Panc1 (cell line): ENCODE measurements around the gene SH3PXD2B. TPM values are rescaled to one million over a fixed set of nuclear protein-coding genes. Genes with fewer than 3 reads are reported as not detected.

Experiments
- ATAC-seq: fragments of 200-7000 bp; cut with Tn5 transposase; 2 replicates; pipeline ENCODE4 v1.9.1; 2020; ENCODE audit warnings: mild to moderate bottlenecking, moderate library complexity
- BruUV-seq: library from RNA; stranded (reverse); fragments of 400-500 nt; replicated peaks from 2 replicates; lab custom pipeline; 2021; lab: Mats Ljungman, UMichigan
- CTCF ChIA-PET: fragments of 300-600 bp; sonication (Branson Sonifier 250); formaldehyde crosslinking; loops from one replicate; lab custom pipeline; 2022; ENCODE audit warnings: antibody characterized with exemption; lab: Charles Lee
- POLR2A ChIA-PET: fragments of 300-600 bp; sonication (Branson Sonifier 250); formaldehyde crosslinking; loops from one replicate; lab custom pipeline; 2022; ENCODE audit warnings: antibody characterized with exemption; lab: Charles Lee
- DNase-seq: peaks from one replicate; pipeline ENCODE4 v3.0.0-alpha.2; 2010; ENCODE audit warnings: low read depth, low spot score
- H3K27ac ChIP-seq: 2 replicates; pipeline ENCODE4 v1.5.1; 2011; ENCODE audit warnings: mild to moderate bottlenecking, low read length, inconsistent platforms
- H3K27me3 ChIP-seq: fragments of 200-500 bp; sonication (Bioruptor generic); 2 replicates; pipeline ENCODE4 v1.6.0; 2014; ENCODE audit warnings: low read length, inconsistent platforms; ENCODE audit not compliant: control insufficient read depth, insufficient read depth
- H3K36me3 ChIP-seq: fragments of 200-500 bp; sonication (Bioruptor generic); 2 replicates; pipeline ENCODE4 v1.5.1; 2014; ENCODE audit warnings: inconsistent platforms, mild to moderate bottlenecking, low read length, moderate library complexity; ENCODE audit not compliant: control insufficient read depth, insufficient read depth
- H3K4me1 ChIP-seq: 2 replicates; pipeline ENCODE4 v1.5.1; 2011; ENCODE audit warnings: inconsistent platforms, mild to moderate bottlenecking, low read length, moderate library complexity; ENCODE audit not compliant: control insufficient read depth, insufficient read depth
- H3K4me3 ChIP-seq, 2 experiments: 2 replicates each; pipeline ENCODE4 v1.5.1; 2011 to 2012; ENCODE audit warnings: low read depth in 2 of 2, low read length in 2 of 2, mild to moderate bottlenecking in 2 of 2, inconsistent platforms in 1 of 2, moderate library complexity in 1 of 2
- H3K9me3 ChIP-seq: fragments of 200-500 bp; sonication (Bioruptor generic); 2 replicates; pipeline ENCODE4 v1.5.1; 2014; ENCODE audit warnings: low read depth, mild to moderate bottlenecking, inconsistent platforms, low read length, moderate library complexity; ENCODE audit not compliant: control insufficient read depth, insufficient read depth
- POLR2AphosphoS5 ChIP-seq: IDR thresholded peaks from 2 replicates; pipeline ENCODE4 v1.6.1; 2012; ENCODE audit warnings: mild to moderate bottlenecking, low read depth, low read length, moderate library complexity
- SIN3A ChIP-seq: IDR thresholded peaks from 2 replicates; pipeline ENCODE4 v1.6.1; 2012; ENCODE audit warnings: low read depth, mild to moderate bottlenecking, low read length, moderate library complexity, borderline replicate concordance; ENCODE audit not compliant: insufficient read depth
- TCF7L2 ChIP-seq: IDR thresholded peaks from 2 replicates; pipeline ENCODE4 v1.6.1; 2011; ENCODE audit warnings: mild to moderate bottlenecking, low read depth, low read length, inconsistent platforms
- in situ Hi-C: cut with HindIII; loops from 2 replicates; pipeline ENCODE4 v1.10.0; 2016; ENCODE audit warnings: low sequenced_read_pairs, low pct_unique_long_range_greater_than_20kb
- intact Hi-C: fragments of 100-400 bp; cut with micrococcal nuclease; formaldehyde crosslinking; loops from one replicate; pipeline ENCODE4 v1.10.0; 2022; ENCODE audit not compliant: unreplicated experiment
- total RNA-seq: library from RNA; stranded (reverse); gene quantifications from one replicate; pipeline ENCODE4 v1.2.1, GENCODE V29; 2021; ENCODE audit not compliant: unreplicated experiment
- TF ChIP-seq, protein P1 (sequence below): fragments of 450-650 bp; IDR thresholded peaks from 2 replicates; pipeline ENCODE4 v1.5.1; 2017; ENCODE audit warnings: mild to moderate bottlenecking
- TF ChIP-seq, protein P2 (sequence below), 2 experiments: IDR thresholded peaks; 2 replicates each; pipeline ENCODE4 v1.6.1; 2011 to 2012; ENCODE audit warnings: low read depth in 2 of 2, control low read depth in 1 of 2, low read length in 1 of 2, mild to moderate bottlenecking in 1 of 2, moderate library complexity in 1 of 2; ENCODE audit not compliant: insufficient read depth in 1 of 2

Gene SH3PXD2B
- total RNA-seq, 1 experiment from 2014 or later = 39.7 TPM

DNA sequence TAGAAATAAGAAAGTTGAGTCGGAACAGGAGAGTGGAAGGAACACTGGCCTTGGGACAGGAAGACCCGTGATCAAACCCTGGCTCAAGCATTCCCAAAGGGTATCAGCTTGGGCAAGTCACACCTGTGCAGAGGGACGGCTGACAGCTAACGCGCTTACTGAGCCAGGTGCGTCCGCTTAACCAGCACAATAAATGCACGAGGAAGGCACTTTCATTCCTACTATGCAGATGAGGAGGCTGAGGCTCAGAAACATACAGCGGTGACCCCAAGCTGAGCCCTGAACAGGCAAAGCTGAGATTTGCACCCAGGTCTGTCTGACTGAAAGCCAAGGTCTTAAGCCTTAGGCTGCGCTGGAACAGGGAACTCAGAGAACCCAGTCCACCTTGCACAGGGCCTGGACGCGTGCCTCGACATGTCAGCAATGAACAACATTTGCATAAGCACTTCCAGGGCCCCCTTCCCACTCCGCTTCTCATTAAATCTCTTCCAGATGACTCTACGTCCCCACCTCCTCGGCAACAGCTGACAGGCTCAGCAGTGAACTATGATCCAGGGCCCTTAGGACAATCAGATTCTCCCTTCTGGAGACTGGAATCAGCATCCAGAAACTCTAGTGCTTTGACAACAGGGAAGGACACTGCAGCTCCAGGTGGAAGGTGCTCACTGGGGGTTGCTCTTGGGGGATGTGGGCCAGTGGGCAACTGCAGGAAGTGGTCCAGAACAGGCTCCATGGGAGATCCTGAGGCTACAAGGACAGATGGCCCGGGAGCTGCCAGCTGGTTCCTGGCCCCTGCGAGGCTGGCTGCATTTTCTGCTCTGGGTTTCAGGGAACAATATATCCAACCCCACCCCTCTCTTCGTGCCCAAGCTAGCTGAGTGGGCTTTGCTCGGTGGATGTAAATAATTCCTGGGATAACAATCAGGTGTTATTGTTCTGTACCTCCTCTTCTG is 35.2 kb downstream of the SH3PXD2B start:
- ChIA-PET CTCF (no interaction called here), POLR2A (no interaction called here)
- ATAC-seq = no peak
- Histone ChIP-seq H3K4me3 (no peak overlapping the region), H3K36me3 (no peaks in the 10 kb centered on the region), H3K4me1 (peaks cover 7% of the 10 kb centered on the region; the same call in 1 of the 2 replicates), H3K27ac (no peak overlapping the region), H3K9me3 (no peaks in the 10 kb centered on the region), H3K27me3 (no peaks in the 10 kb centered on the region)
- intact Hi-C loops = no loop called here
- TF ChIP-seq TCF7L2 (no peak), SIN3A (no peak), POLR2AphosphoS5 (no peak)
- TF ChIP-seq, protein P1, sequence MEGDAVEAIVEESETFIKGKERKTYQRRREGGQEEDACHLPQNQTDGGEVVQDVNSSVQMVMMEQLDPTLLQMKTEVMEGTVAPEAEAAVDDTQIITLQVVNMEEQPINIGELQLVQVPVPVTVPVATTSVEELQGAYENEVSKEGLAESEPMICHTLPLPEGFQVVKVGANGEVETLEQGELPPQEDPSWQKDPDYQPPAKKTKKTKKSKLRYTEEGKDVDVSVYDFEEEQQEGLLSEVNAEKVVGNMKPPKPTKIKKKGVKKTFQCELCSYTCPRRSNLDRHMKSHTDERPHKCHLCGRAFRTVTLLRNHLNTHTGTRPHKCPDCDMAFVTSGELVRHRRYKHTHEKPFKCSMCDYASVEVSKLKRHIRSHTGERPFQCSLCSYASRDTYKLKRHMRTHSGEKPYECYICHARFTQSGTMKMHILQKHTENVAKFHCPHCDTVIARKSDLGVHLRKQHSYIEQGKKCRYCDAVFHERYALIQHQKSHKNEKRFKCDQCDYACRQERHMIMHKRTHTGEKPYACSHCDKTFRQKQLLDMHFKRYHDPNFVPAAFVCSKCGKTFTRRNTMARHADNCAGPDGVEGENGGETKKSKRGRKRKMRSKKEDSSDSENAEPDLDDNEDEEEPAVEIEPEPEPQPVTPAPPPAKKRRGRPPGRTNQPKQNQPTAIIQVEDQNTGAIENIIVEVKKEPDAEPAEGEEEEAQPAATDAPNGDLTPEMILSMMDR = no peak
- TF ChIP-seq, protein P2, sequence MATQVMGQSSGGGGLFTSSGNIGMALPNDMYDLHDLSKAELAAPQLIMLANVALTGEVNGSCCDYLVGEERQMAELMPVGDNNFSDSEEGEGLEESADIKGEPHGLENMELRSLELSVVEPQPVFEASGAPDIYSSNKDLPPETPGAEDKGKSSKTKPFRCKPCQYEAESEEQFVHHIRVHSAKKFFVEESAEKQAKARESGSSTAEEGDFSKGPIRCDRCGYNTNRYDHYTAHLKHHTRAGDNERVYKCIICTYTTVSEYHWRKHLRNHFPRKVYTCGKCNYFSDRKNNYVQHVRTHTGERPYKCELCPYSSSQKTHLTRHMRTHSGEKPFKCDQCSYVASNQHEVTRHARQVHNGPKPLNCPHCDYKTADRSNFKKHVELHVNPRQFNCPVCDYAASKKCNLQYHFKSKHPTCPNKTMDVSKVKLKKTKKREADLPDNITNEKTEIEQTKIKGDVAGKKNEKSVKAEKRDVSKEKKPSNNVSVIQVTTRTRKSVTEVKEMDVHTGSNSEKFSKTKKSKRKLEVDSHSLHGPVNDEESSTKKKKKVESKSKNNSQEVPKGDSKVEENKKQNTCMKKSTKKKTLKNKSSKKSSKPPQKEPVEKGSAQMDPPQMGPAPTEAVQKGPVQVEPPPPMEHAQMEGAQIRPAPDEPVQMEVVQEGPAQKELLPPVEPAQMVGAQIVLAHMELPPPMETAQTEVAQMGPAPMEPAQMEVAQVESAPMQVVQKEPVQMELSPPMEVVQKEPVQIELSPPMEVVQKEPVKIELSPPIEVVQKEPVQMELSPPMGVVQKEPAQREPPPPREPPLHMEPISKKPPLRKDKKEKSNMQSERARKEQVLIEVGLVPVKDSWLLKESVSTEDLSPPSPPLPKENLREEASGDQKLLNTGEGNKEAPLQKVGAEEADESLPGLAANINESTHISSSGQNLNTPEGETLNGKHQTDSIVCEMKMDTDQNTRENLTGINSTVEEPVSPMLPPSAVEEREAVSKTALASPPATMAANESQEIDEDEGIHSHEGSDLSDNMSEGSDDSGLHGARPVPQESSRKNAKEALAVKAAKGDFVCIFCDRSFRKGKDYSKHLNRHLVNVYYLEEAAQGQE (IDR thresholded peaks at IDR 0.05; ENCODE audit: insufficient read depth in 1 of 2, low read depth in 2 of 2, low read length in 1 of 2) = no peak
- in situ Hi-C loops = no loop called here
- DNase-seq = no peak
- no TSS peak for BruUV-seq

DNA sequence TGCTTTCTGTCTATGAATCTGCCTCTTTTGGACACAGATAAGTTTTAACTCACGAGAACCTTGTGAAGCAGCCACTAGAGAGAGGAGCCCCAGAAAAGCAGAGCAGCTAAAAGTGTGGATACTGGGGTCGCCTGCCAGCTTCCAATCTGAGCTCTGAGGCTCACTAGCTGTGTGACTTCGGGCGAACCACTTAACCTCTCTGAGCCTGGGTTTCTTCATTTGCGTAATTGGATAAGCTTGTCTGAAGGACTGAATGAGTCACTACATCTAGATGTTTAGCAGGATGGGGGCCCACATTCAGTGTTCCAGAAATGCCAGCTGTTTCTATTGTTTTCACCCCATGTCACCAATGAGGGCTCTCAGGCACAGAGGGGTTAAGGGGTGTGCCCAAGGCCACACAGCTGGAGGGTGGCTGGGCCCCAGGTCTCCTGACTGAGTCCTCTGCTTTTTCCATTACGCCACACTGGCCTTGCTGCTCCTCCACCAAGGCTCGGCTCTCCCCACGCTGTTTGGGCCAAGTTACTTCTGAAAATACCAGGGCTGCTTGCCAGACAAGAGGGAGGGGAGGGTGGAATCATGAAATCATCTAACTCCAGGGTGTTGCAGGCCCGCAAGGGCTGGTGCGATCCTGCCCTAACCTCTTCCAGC is 36.2 kb downstream of the SH3PXD2B start:
- H3K4me3 ChIP-seq = no peak overlapping the region
- no peaks in the 10 kb centered on the region for H3K27me3 ChIP-seq
- H3K36me3 ChIP-seq = no peaks in the 10 kb centered on the region
- in situ Hi-C loops = no loop called here
- H3K27ac ChIP-seq = no peak overlapping the region
- DNase-seq (no peak), ATAC-seq (no peak)
- intact Hi-C loops = no loop called here
- H3K9me3 ChIP-seq = no peaks in the 10 kb centered on the region
- CTCF ChIA-PET = no interaction called here
- H3K4me1 ChIP-seq = peaks cover 7% of the 10 kb centered on the region; the same call in 1 of the 2 replicates
- BruUV-seq = no TSS peak
- TF ChIP-seq, protein P2 (IDR thresholded peaks at IDR 0.05; ENCODE audit: insufficient read depth in 1 of 2, low read depth in 2 of 2, low read length in 1 of 2) = no peak
- no peak for TF ChIP-seq POLR2AphosphoS5
- TF ChIP-seq TCF7L2 = no peak
- no peak for TF ChIP-seq SIN3A
- TF ChIP-seq, protein P1 = no peak
- POLR2A ChIA-PET = no interaction called here
